ENCODE measurements around the gene TEX38. TPM values are rescaled to one million over a fixed set of nuclear protein-coding genes. Genes with fewer than 3 reads are reported as not detected.

The TEX38 gene
- total RNA-seq, 1 experiment from 2014 or later, result not detected

GRCh38 chr1:46682064-46682463 lies 10.4 kb downstream of the TEX38 start:
- Histone ChIP-seq H3K27me3 (replicated peaks; ENCODE audit: control insufficient read depth, insufficient read depth, low read length) (no peaks in the 10 kb centered on the region), H3K4me3 (ENCODE audit: low read depth, low read length) (no peak overlapping the region), H3K9me3 (no peaks in the 10 kb centered on the region), H3K4me1 (no peaks in the 10 kb centered on the region), H3K36me3 (ENCODE audit: control insufficient read depth, insufficient read depth, low read length) (no peaks in the 10 kb centered on the region)
- H3K27ac Mint-ChIP-seq (ENCODE audit: unreplicated experiment), result no peak overlapping the region
- intact Hi-C loops (cut with micrococcal nuclease; ENCODE audit: unreplicated experiment), result no loop called here
- no TSS peak for BruUV-seq (replicated peaks)
- peaks cover 35% of the 10 kb centered on the region for H3K36me3 Mint-ChIP-seq (ENCODE audit: insufficient read depth, unreplicated experiment)
- POLR2A ChIA-PET, result interaction anchor here (0.5 kb wide), 1 partner anchor 58 kb away, joined by 3 read pairs; no protein-coding TSS in a partner anchor
- H3K4me3 Mint-ChIP-seq (ENCODE audit: unreplicated experiment), result no peak overlapping the region
- H3K9me3 Mint-ChIP-seq (ENCODE audit: unreplicated experiment), result no peaks in the 10 kb centered on the region
- TF ChIP-seq, protein P1, sequence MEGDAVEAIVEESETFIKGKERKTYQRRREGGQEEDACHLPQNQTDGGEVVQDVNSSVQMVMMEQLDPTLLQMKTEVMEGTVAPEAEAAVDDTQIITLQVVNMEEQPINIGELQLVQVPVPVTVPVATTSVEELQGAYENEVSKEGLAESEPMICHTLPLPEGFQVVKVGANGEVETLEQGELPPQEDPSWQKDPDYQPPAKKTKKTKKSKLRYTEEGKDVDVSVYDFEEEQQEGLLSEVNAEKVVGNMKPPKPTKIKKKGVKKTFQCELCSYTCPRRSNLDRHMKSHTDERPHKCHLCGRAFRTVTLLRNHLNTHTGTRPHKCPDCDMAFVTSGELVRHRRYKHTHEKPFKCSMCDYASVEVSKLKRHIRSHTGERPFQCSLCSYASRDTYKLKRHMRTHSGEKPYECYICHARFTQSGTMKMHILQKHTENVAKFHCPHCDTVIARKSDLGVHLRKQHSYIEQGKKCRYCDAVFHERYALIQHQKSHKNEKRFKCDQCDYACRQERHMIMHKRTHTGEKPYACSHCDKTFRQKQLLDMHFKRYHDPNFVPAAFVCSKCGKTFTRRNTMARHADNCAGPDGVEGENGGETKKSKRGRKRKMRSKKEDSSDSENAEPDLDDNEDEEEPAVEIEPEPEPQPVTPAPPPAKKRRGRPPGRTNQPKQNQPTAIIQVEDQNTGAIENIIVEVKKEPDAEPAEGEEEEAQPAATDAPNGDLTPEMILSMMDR (IDR thresholded peaks at IDR 0.05; ENCODE audit: insufficient read depth in 1 of 2, low read depth in 1 of 2, low read length in 1 of 2, severe bottlenecking in 1 of 2, unreplicated experiment in 1 of 2), result no peak
- CTCF ChIA-PET, result no interaction called here
- no peaks in the 10 kb centered on the region for H3K27me3 Mint-ChIP-seq (ENCODE audit: insufficient read depth, unreplicated experiment)
- no peak for DNase-seq
- H3K4me1 Mint-ChIP-seq (ENCODE audit: low read depth, unreplicated experiment), result no peaks in the 10 kb centered on the region

DNA sequence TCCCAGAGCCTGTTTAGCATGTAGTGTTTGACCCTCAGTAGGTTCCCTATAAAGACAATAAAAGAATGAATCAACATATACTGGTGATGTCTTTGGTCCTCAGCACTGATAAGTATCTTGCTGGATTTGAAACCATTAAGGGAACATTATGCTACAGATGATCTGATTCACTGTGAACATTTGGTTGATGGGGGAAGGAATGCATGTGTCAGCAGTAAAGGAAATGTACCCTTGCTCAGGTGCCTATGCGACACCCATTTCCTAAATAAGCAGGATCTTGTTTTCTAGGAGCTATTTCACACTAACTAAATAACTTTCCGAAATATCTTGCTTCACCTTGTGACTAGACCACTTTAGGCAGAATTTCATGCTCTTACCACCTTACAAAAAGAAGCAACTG lies 13.0 kb downstream of the TEX38 start:
- H3K4me3 Mint-ChIP-seq (ENCODE audit: unreplicated experiment), result no peak overlapping the region
- DNase-seq, result no peak
- ChIA-PET POLR2A (no interaction called here), CTCF (no interaction called here)
- H3K27me3 Mint-ChIP-seq (ENCODE audit: insufficient read depth, unreplicated experiment), result no peaks in the 10 kb centered on the region
- no peaks in the 10 kb centered on the region for H3K4me1 Mint-ChIP-seq (ENCODE audit: low read depth, unreplicated experiment)
- no peaks in the 10 kb centered on the region for H3K9me3 Mint-ChIP-seq (ENCODE audit: unreplicated experiment)
- TF ChIP-seq, protein P1 (IDR thresholded peaks at IDR 0.05; ENCODE audit: insufficient read depth in 1 of 2, low read depth in 1 of 2, low read length in 1 of 2, severe bottlenecking in 1 of 2, unreplicated experiment in 1 of 2), result no peak
- BruUV-seq (replicated peaks), result no TSS peak
- Histone ChIP-seq H3K36me3 (ENCODE audit: control insufficient read depth, insufficient read depth, low read length) (no peaks in the 10 kb centered on the region), H3K27me3 (replicated peaks; ENCODE audit: control insufficient read depth, insufficient read depth, low read length) (no peaks in the 10 kb centered on the region), H3K4me1 (no peaks in the 10 kb centered on the region), H3K4me3 (ENCODE audit: low read depth, low read length) (no peak overlapping the region), H3K9me3 (no peaks in the 10 kb centered on the region)
- H3K36me3 Mint-ChIP-seq (ENCODE audit: insufficient read depth, unreplicated experiment), result peaks cover 23% of the 10 kb centered on the region
- intact Hi-C loops (cut with micrococcal nuclease; ENCODE audit: unreplicated experiment), result no loop called here
- no peak overlapping the region for H3K27ac Mint-ChIP-seq (ENCODE audit: unreplicated experiment)

DNA sequence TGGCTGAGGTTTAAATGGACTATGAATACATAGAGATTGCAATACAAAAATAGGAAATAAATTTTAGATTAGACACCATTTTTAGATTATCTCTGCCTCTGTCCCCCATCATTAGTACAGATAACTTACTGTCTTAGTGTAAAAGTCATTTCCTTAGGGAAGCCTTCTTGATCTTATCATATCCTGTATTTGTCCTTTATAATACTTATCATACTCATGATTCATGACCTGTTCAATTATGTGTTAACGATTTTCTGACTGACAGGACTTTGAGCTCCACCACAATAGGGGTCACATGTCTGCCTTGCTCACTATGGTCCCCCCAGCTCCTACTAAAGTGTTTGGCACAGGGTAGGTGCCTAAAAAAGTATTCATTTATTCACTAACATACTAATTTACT lies 14.6 kb downstream of the TEX38 start:
- no peaks in the 10 kb centered on the region for H3K4me1 Mint-ChIP-seq (ENCODE audit: low read depth, unreplicated experiment)
- no peaks in the 10 kb centered on the region for H3K27me3 ChIP-seq (replicated peaks; ENCODE audit: control insufficient read depth, insufficient read depth, low read length)
- intact Hi-C loops (cut with micrococcal nuclease; ENCODE audit: unreplicated experiment), result no loop called here
- no peaks in the 10 kb centered on the region for H3K9me3 ChIP-seq
- no peak overlapping the region for H3K4me3 ChIP-seq (ENCODE audit: low read depth, low read length)
- no peaks in the 10 kb centered on the region for H3K9me3 Mint-ChIP-seq (ENCODE audit: unreplicated experiment)
- peaks cover 15% of the 10 kb centered on the region for H3K36me3 Mint-ChIP-seq (ENCODE audit: insufficient read depth, unreplicated experiment)
- no peaks in the 10 kb centered on the region for H3K27me3 Mint-ChIP-seq (ENCODE audit: insufficient read depth, unreplicated experiment)
- no peak for DNase-seq
- TF ChIP-seq, protein P1 (IDR thresholded peaks at IDR 0.05; ENCODE audit: insufficient read depth in 1 of 2, low read depth in 1 of 2, low read length in 1 of 2, severe bottlenecking in 1 of 2, unreplicated experiment in 1 of 2), result no peak
- BruUV-seq (replicated peaks), result no TSS peak
- POLR2A ChIA-PET, result no interaction called here
- CTCF ChIA-PET, result no interaction called here
- no peak overlapping the region for H3K27ac Mint-ChIP-seq (ENCODE audit: unreplicated experiment)
- H3K36me3 ChIP-seq (ENCODE audit: control insufficient read depth, insufficient read depth, low read length), result no peaks in the 10 kb centered on the region
- H3K4me1 ChIP-seq, result no peaks in the 10 kb centered on the region
- no peak overlapping the region for H3K4me3 Mint-ChIP-seq (ENCODE audit: unreplicated experiment)

Data from Caco-2 (cell line).